Measurements from ENCODE around the gene SMURF1.

- TF ChIP-seq POLR2A (IDR thresholded peaks at IDR 0.05; ENCODE audit: low read depth, low read length), result no peak
- TF ChIP-seq, protein P1, sequence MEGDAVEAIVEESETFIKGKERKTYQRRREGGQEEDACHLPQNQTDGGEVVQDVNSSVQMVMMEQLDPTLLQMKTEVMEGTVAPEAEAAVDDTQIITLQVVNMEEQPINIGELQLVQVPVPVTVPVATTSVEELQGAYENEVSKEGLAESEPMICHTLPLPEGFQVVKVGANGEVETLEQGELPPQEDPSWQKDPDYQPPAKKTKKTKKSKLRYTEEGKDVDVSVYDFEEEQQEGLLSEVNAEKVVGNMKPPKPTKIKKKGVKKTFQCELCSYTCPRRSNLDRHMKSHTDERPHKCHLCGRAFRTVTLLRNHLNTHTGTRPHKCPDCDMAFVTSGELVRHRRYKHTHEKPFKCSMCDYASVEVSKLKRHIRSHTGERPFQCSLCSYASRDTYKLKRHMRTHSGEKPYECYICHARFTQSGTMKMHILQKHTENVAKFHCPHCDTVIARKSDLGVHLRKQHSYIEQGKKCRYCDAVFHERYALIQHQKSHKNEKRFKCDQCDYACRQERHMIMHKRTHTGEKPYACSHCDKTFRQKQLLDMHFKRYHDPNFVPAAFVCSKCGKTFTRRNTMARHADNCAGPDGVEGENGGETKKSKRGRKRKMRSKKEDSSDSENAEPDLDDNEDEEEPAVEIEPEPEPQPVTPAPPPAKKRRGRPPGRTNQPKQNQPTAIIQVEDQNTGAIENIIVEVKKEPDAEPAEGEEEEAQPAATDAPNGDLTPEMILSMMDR (conservative IDR thresholded peaks at IDR 0.05; ENCODE audit: low read depth, low read length), result no peak
- TF ChIP-seq RAD21 (IDR thresholded peaks at IDR 0.05; ENCODE audit: low read length), result no peak
- TF ChIP-seq, protein P2, sequence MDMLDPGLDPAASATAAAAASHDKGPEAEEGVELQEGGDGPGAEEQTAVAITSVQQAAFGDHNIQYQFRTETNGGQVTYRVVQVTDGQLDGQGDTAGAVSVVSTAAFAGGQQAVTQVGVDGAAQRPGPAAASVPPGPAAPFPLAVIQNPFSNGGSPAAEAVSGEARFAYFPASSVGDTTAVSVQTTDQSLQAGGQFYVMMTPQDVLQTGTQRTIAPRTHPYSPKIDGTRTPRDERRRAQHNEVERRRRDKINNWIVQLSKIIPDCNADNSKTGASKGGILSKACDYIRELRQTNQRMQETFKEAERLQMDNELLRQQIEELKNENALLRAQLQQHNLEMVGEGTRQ (IDR thresholded peaks at IDR 0.05; ENCODE audit: low read depth, low read length), result no peak
Measured at GRCh38 chr7:99191869-99192596, 48.1 kb upstream of the SMURF1 start.
